GM23338 (cell line): Measurements from ENCODE around the gene OAT. TPM values are rescaled to one million over a fixed set of nuclear protein-coding genes. Genes with fewer than 3 reads are reported as not detected.

Source experiments
- ATAC-seq: fragments of 200-7000 bp; cut with Tn5 transposase; 3 replicates; pipeline ENCODE4 v1.9.1; 2020
- DNase-seq: peaks from one replicate; pipeline ENCODE4 v3.0.0-alpha.2; 2015; ENCODE audit warnings: low spot score
- H2AFZ ChIP-seq: fragments of 200-600 bp; sonication (generic); 2 replicates; pipeline ENCODE4 v1.8.0; 2016; ENCODE audit warnings: antibody characterized with exemption, mild to moderate bottlenecking, moderate library complexity
- H3F3A ChIP-seq: fragments of 200-600 bp; sonication (generic); replicated peaks from 2 replicates; pipeline ENCODE4 v1.8.0; 2017; ENCODE audit warnings: antibody characterized with exemption, mixed run types, low read depth
- H3K27ac ChIP-seq: fragments of 200-600 bp; sonication (generic); 2 replicates; pipeline ENCODE4 v1.6.1; 2016; ENCODE audit warnings: low read depth
- H3K27me3 ChIP-seq: fragments of 200-600 bp; sonication (generic); 2 replicates; pipeline ENCODE4 v1.8.0; 2016; ENCODE audit warnings: mild to moderate bottlenecking, mixed run types, moderate library complexity; ENCODE audit not compliant: insufficient read depth
- H3K36me3 ChIP-seq: fragments of 200-600 bp; sonication (generic); 2 replicates; pipeline ENCODE4 v1.8.0; 2016; ENCODE audit warnings: mild to moderate bottlenecking; ENCODE audit not compliant: insufficient read depth
- H3K4me1 ChIP-seq: fragments of 200-600 bp; sonication (generic); 2 replicates; pipeline ENCODE4 v1.8.0; 2016; ENCODE audit warnings: mild to moderate bottlenecking, moderate library complexity; ENCODE audit not compliant: insufficient read depth
- H3K4me2 ChIP-seq: fragments of 200-600 bp; sonication (generic); 2 replicates; pipeline ENCODE4 v1.7.1; 2017; ENCODE audit warnings: mixed run types
- H3K4me3 ChIP-seq: fragments of 200-600 bp; sonication (generic); 2 replicates; pipeline ENCODE4 v1.6.1; 2016; ENCODE audit warnings: mixed run types
- H3K79me2 ChIP-seq: fragments of 200-600 bp; sonication (generic); replicated peaks from 2 replicates; pipeline ENCODE4 v1.8.0; 2017; ENCODE audit warnings: mild to moderate bottlenecking; ENCODE audit not compliant: insufficient read depth
- H3K9me2 ChIP-seq: fragments of 200-600 bp; sonication (generic); 2 replicates; pipeline ENCODE4 v1.8.0; 2017; ENCODE audit not compliant: insufficient read depth
- H4K20me1 ChIP-seq: fragments of 200-600 bp; sonication (generic); replicated peaks from 2 replicates; pipeline ENCODE4 v1.8.0; 2017; ENCODE audit warnings: mild to moderate bottlenecking; ENCODE audit not compliant: insufficient read depth
- H3K27ac Mint-ChIP-seq: 2 replicates; pipeline ENCODE4 v1.8.0; 2020; ENCODE audit warnings: inconsistent platforms, mild to moderate bottlenecking, moderate library complexity, mixed read lengths
- H3K27me3 Mint-ChIP-seq: 3 replicates; pipeline ENCODE4 v1.8.0; 2022; ENCODE audit warnings: low read depth, mild to moderate bottlenecking, moderate library complexity, mixed read lengths, inconsistent platforms; ENCODE audit not compliant: insufficient read depth, poor library complexity
- H3K36me3 Mint-ChIP-seq: 3 replicates; pipeline ENCODE4 v1.8.0; 2021; ENCODE audit warnings: low read depth, mild to moderate bottlenecking, inconsistent platforms, moderate library complexity, mixed read lengths
- H3K4me1 Mint-ChIP-seq: 3 replicates; pipeline ENCODE4 v1.8.0; 2020; ENCODE audit warnings: mild to moderate bottlenecking, inconsistent platforms, mixed read lengths
- H3K4me3 Mint-ChIP-seq: 3 replicates; pipeline ENCODE4 v1.8.0; 2021; ENCODE audit warnings: moderate library complexity, mild to moderate bottlenecking, inconsistent platforms, mixed read lengths
- H3K9me3 Mint-ChIP-seq: 3 replicates; pipeline ENCODE4 v1.8.0; 2020; ENCODE audit warnings: moderate library complexity, mild to moderate bottlenecking, inconsistent platforms, mixed read lengths
- CREB1 ChIP-seq: fragments of 250-450 bp; sonication (Bioruptor Pico); IDR thresholded peaks from 2 replicates; pipeline ENCODE4 v1.5.0; 2020; ENCODE audit warnings: low read depth, mild to moderate bottlenecking, moderate library complexity
- CTCF ChIP-seq, 2 experiments: fragments of 200-600 bp in 1 of 2; sonication (generic) in 1 of 2; conservative IDR thresholded peaks; 2 replicates each; pipeline versions ENCODE4 v1.5.1 to v1.6.1; 2016 to 2017; ENCODE audit warnings: antibody characterized with exemption in 2 of 2, low read depth in 2 of 2, mild to moderate bottlenecking in 2 of 2, moderate library complexity in 1 of 2
- ETS1 ChIP-seq: IDR thresholded peaks from 2 replicates; pipeline ENCODE4 v1.6.1; 2016; ENCODE audit warnings: antibody characterized with exemption
- EZH2 ChIP-seq: fragments of 200-600 bp; sonication (generic); IDR thresholded peaks from one replicate; pipeline ENCODE4 v1.8.0; 2017; ENCODE audit warnings: antibody characterized with exemption, mild to moderate bottlenecking, low read depth; ENCODE audit not compliant: unreplicated experiment
- EZH2phosphoT487 ChIP-seq: fragments of 200-600 bp; sonication (generic); IDR thresholded peaks from one replicate; pipeline ENCODE4 v1.8.1; 2018; ENCODE audit warnings: antibody characterized with exemption; ENCODE audit not compliant: unreplicated experiment
- JUNB ChIP-seq: IDR thresholded peaks from one replicate; pipeline ENCODE4 v1.6.1; 2016; ENCODE audit warnings: antibody characterized with exemption; ENCODE audit not compliant: unreplicated experiment
- POLR2AphosphoS5 ChIP-seq: IDR thresholded peaks from 2 replicates; pipeline ENCODE4 v1.6.1; 2016; ENCODE audit warnings: antibody characterized with exemption, low read depth
- REST ChIP-seq: IDR thresholded peaks from one replicate; pipeline ENCODE4 v1.6.1; 2018; ENCODE audit warnings: antibody characterized with exemption; ENCODE audit not compliant: unreplicated experiment
- STAT1 ChIP-seq: IDR thresholded peaks from one replicate; pipeline ENCODE4 v1.6.1; 2016; ENCODE audit warnings: antibody characterized with exemption; ENCODE audit not compliant: unreplicated experiment
- ZNF114 ChIP-seq: fragments of 250-450 bp; sonication (Bioruptor Pico); IDR thresholded peaks from 2 replicates; pipeline ENCODE4 v1.5.0; 2020; ENCODE audit warnings: mild to moderate bottlenecking, moderate library complexity
- ZNF331 ChIP-seq: fragments of 250-450 bp; sonication (Bioruptor Pico); IDR thresholded peaks from 2 replicates; pipeline ENCODE4 v1.5.0; 2020; ENCODE audit warnings: low read depth, mild to moderate bottlenecking, moderate library complexity
- ZNF462 ChIP-seq: fragments of 250-450 bp; sonication (Bioruptor Pico); IDR thresholded peaks from 2 replicates; pipeline ENCODE4 v1.5.0; 2020; ENCODE audit warnings: mild to moderate bottlenecking, moderate library complexity
- polyA plus RNA-seq: library from polyadenylated mRNA; unstranded; fragments of >200 nt; fragmentation: Nextera tagmentation; extraction: Ambion mirVana; gene quantifications from 2 replicates; pipeline ENCODE4 v1.2.1, GENCODE V29; 2016
- total RNA-seq: library from RNA; depleted of rRNA; stranded (reverse); fragments of >200 nt; shearing (Covaris generic); gene quantifications from 2 replicates; pipeline ENCODE4 v1.2.3, GENCODE V29; 2014

Gene OAT
- total and polyA plus RNA-seq, 2 experiments from 2014 or later: 131 to 139 TPM

GRCh38 chr10:124375691-124376090 lies 43.0 kb downstream of the OAT start (continued):
- TF ChIP-seq ZNF462 (CRISPR knock-in tag): no peak
- TF ChIP-seq ETS1: no peak

GRCh38 chr10:124375353-124375614 lies 43.4 kb downstream of the OAT start:
- no peak overlapping the region; the same call in 1 of the 2 replicates for H3K4me2 ChIP-seq
- no peak overlapping the region for H2AFZ ChIP-seq
- H3K4me1 ChIP-seq: no peaks in the 10 kb centered on the region
- peaks cover 4% of the 10 kb centered on the region; the same call in 1 of the 2 replicates for H3K9me2 ChIP-seq
- H3K36me3 Mint-ChIP-seq: no peaks in the 10 kb centered on the region
- peaks cover 7% of the 10 kb centered on the region for H3K27me3 Mint-ChIP-seq
- no peak overlapping the region for H3K4me3 ChIP-seq
- no peaks in the 10 kb centered on the region for H3K27me3 ChIP-seq
- H3K27ac ChIP-seq: no peak overlapping the region
- peaks cover 3% of the 10 kb centered on the region; the same call in 2 of the 3 replicates for H3K9me3 Mint-ChIP-seq
- DNase-seq: no peak
- no peaks in the 10 kb centered on the region for H3K36me3 ChIP-seq
- no peak overlapping the region for H3K4me3 Mint-ChIP-seq
- no peaks in the 10 kb centered on the region for H3F3A ChIP-seq
- H4K20me1 ChIP-seq: no peaks in the 10 kb centered on the region
- no peak for ATAC-seq
- H3K4me1 Mint-ChIP-seq: peaks cover 21% of the 10 kb centered on the region
- no peaks in the 10 kb centered on the region for H3K79me2 ChIP-seq
- H3K27ac Mint-ChIP-seq: no peak overlapping the region
- TF ChIP-seq CREB1 (CRISPR knock-in tag) (no peak), EZH2 (no peak), STAT1 (no peak), ETS1 (no peak), JUNB (no peak), POLR2AphosphoS5 (no peak), ZNF331 (CRISPR knock-in tag) (no peak), ZNF114 (CRISPR knock-in tag) (no peak), EZH2phosphoT487 (no peak), REST (no peak), CTCF (conservative IDR thresholded peaks at IDR 0.05; ENCODE audit: low read depth in 2 of 2) (no peak)
